GM18909 (cell line): ENCODE data around the gene PRSS50.

ENCODE experiments used
- ATAC-seq: cut with Tn5 transposase; IDR thresholded peaks from one replicate; pipeline ENCODE4 v1.9.1; 2021; ENCODE audit warnings: mild to moderate bottlenecking; ENCODE audit not compliant: unreplicated experiment, poor library complexity

The PRSS50 gene

DNA sequence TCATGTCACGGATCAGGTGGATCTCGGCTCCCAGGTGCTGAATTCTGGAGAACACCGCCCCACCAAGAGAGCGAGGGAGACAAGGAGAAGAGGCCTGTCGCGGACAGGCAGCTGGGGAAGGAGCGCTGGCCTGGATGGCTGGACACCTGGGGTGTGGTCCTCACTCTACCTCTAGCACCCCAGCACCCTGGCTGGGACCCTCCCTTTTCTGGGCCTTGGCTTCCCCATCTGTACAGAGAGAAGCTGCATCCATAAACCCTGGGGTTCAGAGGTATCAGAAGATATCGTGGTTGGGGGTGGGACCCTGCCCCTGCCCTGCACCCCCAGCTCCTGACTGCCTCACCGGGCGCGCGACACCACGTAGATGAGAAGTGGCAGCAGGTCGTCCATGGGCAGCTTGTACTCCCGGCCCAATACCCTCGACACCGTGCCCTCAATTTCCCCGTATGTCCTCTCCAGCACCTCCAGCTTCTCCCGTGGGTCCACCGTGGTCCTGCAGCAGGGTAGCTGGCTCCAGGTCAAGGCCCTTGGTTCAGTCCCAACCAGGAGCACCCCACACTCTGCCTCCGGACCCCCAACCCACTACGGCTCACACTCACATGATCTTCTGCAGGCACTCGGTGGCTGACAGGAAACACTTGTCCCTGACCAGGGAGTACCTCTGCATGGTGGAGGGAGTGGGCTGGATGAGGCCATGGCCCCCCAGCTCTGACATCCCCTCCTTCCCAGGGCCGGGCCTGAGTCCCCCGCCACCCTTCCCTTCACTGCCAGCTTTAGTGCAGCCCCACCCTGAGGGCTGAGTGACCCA lies 45.9 kb downstream of the PRSS50 start:
- no peak for ATAC-seq

DNA sequence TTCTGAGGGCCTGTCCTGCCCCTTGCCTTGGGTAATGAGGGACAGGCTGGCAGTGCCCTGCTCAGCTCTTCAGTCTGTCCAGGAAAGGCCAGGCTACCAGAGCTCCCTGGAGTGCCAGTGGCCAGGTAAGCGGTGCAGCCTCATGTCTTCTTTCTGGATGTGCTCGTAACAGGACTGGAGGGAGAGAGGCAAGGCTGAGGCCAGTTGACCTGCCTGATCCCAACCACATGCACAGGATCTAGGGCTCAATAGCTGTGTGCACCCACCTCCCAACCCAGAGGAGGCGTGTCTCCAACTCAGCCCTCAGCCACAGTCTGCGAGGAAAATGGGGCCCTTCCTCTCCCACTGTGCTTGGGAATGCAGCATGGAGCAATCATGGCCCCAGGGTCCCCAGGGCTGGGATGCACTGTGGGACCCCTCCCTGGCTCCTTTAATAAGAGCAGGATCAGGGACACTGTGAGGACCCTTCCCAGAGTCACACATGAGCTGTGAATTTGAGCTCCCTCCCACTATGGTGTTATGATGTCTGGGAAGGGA lies 46.7 kb downstream of the PRSS50 start:
- ATAC-seq, result no peak

DNA sequence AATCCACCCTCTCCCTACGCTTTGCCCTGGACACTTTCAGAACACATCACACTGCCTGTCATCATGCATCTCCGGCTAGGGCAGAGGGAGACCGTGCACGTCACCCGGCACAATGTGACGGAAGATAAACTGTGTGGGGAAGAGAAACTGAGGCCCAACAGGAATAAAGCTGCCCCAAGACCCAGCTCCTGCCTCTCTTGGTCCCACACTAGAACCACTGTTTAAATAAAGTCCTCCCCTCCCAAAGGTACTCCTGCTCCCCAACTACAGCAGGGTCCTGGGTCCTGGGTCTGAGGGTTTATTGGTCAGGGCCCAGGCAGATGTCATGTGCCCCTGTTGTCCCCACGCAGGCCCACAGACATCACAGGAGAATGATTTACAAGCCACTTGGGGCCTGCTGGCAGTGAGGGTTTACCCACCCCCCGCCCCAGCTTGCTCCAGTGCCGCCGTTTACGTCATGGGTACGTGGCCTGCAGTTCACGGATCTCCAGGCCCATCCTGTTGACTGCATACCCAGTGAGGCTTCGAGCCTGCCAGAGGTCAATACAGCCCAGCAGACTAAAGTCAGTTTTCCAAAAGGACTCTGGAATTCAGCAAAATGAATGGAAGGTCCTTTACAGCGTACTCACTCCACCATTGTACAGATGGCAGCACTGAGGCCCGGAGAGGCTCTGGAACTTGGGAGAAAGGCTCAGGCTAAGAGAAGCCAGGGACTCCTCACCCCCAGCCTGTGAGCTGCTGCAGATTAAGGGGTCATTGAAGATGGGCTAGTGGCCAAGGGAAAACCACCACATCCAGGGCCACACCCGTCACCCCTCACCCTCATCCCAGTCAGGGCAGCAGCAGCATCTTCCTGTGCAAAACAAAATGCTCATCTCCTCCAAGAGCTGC lies 47.4 kb downstream of the PRSS50 start:
- ATAC-seq, result no peak

DNA sequence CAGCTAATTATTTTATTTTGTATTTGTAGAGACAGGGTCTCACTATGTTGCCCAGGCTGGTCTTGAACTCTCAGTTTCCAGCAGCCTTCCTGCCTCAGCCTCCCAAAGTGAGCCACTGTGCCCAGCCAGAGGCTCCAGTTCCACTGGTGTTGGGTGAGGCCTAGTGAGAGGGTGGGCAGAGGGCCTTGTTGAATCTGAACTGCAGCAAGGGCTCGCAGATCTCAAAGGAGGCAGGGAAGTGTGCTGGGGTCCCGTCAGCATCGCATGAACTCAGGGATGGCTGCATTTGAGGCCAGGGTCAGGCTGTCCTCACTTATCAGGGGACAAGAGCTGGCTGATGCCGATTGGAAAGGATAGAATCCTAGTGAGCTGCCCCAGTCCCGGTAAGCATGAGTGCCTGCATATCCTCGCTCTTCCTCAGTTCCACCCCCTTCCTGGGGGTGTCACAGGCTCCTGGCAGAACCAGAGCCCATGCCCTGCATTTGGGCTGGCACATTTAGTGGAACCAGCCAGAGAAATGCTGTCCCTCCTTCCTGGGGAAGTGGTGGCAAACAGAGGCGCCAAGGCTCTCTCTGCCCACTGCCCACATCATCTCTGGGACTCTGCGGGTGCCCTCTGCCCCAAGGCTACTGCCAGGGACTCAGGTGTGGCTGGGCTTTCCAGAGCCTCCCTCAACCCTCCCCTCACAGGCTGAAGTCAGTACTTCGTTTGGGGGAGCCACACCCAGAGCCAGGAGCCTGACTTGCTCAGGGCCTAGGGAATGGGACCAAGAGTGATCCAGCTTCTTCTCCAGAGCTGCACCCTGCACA lies 48.3 kb downstream of the PRSS50 start:
- ATAC-seq, result no peak

DNA sequence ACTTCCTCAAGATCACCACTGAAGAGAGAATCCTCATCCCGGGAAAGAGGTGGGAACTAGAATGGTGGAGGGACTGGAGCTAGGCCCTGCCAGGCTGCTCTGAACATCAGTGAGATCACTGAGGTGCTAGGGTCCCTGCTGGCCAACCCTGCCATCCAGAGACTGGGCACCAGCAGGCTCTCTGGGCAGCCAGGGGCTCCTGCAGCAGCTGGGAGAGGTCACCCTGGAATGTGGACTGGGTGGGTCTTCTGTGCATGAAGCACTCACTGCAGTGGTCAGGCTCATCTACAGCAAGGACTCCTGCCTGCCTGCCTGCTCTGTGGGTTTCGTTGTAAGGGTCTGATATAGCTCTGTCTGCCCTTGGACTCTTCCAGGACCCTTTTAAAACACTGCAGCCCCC lies 49.1 kb downstream of the PRSS50 start:
- no peak for ATAC-seq

DNA sequence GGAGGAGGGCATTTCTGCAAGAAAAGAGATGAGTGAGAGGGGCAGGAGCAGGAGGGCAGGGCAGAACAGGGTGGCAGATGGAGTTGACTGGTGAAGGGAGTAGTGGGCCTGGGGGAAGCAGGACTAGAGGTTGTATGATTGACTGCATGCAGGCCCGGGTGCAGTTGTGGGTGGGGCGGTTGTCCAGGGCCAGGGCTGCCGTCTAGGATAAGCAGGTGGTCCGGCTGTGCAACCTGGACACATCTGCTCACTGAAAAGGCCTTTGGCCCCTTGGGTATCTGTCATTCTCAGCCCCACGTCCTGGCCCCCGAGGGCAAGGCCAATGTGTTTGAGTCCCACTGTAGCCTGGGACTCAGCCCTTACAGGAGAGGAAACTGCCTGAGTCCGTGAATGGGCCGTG lies 49.6 kb downstream of the PRSS50 start:
- ATAC-seq, result no peak

DNA sequence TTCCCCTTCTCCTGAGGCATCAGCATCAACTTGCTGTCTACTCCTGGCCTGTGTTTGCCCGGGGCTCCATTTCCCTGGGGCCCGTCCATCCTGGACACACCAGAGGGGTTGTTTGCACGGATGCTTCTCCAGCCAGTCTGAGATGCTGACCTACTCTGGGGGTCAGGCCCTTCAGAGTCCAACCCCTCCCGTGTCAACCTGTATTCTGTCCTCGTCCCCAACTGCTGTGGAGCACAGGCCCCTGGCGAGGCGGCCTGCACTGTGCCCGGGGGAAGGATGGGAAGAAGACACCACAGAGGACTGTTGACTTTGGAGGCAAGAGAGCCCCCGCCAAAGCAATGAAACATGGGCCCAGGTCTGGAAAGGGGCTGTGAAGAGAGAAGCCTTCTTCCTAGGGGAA lies 50.0 kb downstream of the PRSS50 start:
- no peak for ATAC-seq

DNA sequence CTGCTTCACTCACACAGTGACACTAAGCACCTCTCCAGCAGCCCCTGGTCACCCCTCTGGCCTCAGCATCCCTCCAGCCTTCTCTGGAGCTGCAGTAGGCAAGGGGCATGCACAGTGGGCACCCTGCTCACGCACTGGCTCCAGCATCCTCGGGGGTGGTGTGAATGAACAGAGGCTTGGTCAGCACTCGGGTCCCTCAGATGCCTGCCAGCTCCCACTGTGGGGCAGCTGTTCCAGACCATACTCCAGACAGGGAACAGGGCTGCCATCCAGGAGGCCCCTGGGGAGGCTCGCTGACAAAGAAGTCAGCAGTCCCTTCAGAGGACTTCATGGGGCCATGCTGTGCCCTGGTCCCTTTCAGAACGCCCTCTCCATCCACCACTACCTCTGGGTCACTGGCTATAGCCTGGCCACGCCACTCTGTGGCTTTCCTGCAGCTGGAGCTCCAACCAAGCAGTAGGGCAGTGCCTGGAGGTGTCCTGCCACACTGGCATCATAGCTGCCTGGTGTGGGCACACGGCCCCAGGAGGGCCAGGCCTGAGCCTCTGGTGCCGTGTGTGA lies 50.5 kb downstream of the PRSS50 start:
- ATAC-seq, result no peak

DNA sequence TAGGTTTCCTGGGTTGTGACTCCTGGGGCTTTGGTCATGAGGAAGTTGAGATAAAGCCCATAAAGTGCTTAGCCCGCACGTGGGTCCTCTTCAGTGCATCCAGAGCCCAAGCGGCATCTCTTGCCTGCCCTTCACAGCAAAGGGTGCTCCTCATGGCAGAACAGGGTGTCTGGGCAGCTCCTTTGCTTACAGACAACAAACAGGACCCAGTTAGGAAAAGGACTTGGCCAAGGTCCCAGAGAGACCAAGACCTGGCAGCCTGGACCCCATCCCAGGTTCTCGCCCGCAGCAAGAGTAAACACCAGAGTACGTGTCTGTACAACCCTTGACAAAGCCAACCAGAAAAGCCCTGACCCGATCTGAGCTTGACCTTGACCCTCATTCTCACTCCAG lies 51.2 kb downstream of the PRSS50 start:
- ATAC-seq, result no peak

DNA sequence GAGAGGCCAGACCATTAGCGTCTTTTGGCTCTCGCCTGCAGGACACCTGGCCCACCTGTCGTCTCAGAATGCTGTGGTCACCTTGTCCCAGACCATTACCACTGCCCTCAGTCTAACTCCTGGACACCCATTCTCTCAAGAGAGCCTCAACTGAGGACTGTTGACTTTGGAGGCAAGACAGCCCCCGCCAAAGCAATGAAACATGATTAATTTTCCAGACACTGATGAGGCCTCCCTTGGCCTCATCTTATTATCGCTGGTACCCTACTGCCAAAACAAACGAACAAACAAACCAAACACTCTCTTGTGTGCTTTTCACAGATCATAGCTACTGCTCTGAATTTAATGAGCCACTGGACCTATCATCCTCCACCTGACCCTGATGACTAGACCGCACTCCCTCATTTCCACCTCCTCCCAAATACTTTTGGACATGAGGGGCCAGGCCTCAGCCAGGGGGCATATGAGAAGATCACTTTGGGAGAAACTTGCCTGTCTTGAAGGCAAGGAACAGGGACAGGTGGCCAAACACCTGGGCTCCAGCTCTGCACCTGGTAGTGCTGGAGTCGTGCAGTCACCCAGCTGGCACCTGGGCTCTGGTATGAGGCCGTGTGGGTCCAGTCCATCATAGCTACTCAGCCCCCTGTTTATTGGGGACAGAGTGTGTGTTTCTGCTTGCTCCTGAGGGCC lies 51.8 kb downstream of the PRSS50 start:
- ATAC-seq, result no peak

DNA sequence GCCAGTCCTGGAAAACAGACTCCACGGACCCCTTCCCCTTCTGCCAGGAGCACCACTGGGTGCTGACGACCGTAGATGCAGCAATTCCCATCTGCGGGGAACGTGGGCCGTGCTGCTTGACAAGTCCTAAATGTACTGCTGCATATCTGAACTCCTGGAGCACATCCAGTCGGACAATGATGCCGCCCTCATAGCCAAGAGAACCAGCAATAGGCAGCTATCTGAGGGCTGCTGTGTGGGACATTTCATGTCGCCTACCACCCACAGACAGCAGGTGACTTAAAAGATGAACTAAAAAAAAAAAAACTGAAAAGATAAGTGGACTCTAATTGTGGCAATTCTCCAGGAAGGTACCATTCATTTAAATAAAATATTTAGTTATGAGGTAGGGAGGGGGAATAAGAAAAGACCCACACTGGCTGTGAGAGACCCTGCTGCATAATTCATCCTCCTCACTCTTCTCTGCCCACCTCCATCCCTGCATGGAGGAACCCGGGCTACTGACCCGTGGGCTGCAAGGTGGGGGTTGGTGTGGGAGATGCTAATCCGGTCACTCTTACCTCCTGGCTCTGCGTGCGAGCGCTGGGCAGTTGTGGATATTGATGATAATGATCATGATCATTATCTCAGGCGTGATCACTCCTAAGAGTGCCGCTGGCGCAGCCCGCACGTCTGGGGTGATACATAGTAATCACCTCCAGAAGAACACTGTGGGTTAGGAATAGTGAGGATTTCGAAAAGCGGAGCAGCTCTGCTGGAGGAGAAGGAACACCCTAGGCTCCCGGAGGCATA lies 52.5 kb downstream of the PRSS50 start:
- ATAC-seq, result no peak

DNA sequence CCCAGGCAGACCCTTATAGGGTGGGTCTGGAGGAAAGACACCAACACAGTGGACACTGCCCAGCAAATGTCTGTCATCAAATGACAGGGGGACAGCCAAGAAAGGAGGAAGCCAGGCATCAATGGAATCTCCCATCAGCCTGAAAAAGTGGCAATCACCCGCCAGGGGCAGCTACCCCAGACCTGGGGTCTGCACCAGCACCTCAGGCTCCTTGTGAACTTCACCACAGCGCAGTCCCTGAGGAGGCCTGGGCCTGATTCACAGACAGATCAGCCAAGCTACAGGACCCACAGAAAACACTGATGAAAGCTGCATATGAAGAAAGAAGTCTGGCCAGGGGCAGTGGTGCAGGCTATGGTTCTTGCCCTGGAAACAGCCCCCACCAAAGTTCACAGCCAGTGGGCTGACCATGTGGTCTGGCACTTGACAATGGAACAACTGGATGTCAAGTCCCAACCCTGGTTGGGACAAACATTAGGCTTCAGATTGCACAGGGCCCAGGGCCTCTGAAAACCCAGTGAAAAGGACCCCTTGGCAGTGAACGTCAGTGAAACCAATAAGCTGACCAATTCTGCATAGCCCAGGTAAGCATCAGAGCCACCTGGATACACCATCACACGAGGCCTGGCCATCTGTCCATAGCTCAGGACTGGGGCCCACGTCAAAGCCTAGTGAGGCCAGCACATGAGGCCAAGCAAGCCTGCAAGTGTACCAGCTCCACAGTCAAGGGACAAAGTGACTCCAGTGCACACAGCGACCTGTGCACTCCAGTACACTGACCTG lies 53.3 kb downstream of the PRSS50 start:
- no peak for ATAC-seq

DNA sequence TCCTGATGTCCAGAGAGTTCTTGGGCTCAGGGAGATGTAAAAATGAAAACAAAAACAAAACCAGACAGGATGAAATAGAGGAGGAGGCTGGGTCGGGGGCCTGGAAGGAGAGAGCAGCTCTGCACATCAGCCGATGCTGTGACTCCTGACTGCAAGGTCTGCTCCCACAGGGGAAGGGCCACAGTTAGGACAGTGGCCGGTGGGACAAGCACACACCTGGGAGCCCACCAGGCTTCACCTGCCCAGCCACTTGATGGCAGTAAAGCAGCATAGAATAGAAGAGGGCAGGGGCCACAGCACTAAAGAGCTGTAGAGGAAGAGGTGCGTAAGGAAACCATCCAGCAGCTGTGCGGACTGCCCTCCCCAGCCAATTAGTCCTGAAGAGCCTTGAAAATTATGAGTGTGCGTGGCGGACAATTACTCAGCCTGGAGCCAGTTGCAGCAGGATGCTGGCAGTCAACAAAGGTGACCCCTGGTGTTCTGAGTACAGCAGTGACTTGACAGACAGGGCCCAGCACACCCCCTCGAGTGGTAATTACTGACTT lies 54.0 kb downstream of the PRSS50 start:
- ATAC-seq, result no peak

DNA sequence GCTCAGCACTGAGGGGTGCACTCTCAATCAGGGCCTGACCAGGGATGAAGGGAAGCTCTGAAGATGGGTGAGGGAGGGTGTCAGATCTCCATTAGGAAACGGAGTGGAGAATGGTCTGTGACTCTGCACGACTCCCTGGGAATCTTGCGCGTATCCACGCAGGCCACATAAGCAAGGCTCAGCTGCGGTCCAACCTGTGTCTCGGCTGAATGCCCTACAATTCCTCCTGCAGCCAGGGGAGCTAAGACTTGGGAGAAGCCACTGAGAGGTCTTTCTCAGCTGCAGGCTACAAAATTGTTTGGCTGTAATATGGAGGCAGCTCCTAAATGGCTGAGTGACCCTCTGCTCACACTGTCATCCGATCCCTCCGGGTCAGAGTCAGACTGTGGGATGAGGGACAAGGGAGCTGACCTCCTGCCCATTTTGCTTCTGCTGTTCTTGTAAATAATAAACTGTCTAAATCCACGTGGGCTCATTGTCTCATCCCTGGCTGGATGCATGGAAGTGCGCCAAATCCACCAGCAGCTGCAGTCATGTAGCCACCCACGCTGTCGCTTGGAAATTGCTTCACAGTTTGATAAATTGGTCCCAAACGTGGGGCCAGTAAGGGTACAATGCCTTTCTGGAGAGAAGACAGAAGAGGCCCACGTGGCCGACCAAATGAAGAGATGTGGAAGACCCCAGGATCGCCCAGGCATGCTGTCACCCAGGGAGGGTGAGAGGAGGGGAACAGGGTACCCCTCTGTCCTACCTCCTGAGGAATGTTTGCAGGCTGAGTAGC lies 54.7 kb downstream of the PRSS50 start:
- ATAC-seq, result no peak
